WI38 (cell line): ENCODE results near the gene ZNF12.

Experiments
- H3K4me3 ChIP-seq: 2 replicates; pipeline ENCODE4 v1.5.1; 2011; ENCODE audit warnings: low read depth, mild to moderate bottlenecking, control low read depth, low read length
- TF ChIP-seq, protein P1 (sequence below): IDR thresholded peaks from 2 replicates; pipeline ENCODE4 v1.5.1; 2012; ENCODE audit warnings: low read depth, mild to moderate bottlenecking, control low read depth, low read length

ZNF12 gene

DNA sequence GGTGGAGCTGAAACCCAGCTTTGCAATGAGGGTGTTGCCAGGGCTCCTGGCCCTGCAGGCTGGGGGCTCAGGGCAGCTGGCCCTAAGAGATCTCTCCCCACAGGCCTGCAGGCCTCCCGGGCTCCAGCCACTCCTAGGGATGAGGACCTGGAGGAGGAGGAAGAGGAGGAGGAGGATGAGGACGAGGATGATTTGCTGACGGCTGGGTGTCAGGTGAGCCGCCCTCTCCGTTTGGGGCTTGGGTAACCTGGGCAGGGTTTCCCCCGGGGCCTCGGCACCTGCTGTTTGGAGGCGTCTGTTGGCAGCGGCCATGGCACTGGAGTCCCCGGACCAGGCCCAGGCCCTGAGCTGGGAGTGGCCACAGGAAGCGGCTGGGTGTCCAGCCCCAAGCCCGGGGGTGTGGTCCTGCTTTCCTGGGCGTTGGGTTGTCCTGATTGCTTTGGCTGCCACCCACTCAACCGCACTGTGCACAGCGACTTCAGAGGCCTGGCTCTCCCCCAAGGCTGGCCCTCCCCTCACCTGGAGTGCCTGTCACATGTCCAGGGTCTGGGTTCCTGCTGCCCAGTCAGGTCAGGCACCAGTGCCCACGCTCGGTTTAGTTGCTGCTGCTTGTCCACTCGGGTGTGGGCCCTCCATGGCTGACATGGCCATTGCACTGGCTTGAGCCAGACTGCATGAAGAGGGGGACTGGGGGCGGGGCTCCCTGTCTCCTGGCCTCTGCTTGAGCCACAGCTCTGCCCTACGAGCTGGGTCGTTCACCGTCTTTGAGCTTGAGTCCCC is 63.7 kb downstream of the ZNF12 start:
- H3K4me3 ChIP-seq = no peak overlapping the region

DNA sequence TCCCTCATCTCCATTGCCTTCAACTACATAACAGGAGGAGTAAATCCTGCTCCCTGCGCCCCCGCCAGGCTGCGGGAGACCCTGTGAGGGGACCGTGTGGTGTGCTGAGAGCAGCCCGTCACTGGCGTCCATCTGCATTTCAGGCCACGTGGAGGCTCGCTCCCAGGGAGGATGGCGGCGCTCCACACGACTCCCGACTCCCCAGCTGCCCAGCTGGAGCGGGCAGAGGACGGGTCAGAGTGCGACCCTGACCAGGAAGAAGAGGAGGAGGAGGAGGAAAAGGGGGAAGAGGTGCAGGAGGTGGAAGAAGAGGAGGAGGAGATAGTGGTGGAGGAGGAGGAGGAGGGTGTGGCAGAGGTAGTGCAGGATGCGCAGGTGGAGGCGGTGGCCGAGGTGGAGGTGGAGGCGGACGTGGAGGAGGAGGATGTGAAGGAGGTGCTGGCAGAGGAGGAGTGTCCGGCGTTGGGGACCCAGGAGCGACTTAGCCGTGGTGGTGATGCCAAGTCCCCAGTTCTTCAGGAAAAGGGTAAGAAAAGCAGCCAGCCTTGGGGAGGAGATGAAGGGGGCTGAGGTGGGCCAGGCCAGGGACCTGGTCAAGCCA is 64.4 kb downstream of the ZNF12 start:
- no peak overlapping the region for H3K4me3 ChIP-seq
- TF ChIP-seq, protein P1, sequence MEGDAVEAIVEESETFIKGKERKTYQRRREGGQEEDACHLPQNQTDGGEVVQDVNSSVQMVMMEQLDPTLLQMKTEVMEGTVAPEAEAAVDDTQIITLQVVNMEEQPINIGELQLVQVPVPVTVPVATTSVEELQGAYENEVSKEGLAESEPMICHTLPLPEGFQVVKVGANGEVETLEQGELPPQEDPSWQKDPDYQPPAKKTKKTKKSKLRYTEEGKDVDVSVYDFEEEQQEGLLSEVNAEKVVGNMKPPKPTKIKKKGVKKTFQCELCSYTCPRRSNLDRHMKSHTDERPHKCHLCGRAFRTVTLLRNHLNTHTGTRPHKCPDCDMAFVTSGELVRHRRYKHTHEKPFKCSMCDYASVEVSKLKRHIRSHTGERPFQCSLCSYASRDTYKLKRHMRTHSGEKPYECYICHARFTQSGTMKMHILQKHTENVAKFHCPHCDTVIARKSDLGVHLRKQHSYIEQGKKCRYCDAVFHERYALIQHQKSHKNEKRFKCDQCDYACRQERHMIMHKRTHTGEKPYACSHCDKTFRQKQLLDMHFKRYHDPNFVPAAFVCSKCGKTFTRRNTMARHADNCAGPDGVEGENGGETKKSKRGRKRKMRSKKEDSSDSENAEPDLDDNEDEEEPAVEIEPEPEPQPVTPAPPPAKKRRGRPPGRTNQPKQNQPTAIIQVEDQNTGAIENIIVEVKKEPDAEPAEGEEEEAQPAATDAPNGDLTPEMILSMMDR = no peak

More for the DNA sequence above, 63.7 kb downstream of the ZNF12 start:
- TF ChIP-seq, protein P1 = no peak

DNA sequence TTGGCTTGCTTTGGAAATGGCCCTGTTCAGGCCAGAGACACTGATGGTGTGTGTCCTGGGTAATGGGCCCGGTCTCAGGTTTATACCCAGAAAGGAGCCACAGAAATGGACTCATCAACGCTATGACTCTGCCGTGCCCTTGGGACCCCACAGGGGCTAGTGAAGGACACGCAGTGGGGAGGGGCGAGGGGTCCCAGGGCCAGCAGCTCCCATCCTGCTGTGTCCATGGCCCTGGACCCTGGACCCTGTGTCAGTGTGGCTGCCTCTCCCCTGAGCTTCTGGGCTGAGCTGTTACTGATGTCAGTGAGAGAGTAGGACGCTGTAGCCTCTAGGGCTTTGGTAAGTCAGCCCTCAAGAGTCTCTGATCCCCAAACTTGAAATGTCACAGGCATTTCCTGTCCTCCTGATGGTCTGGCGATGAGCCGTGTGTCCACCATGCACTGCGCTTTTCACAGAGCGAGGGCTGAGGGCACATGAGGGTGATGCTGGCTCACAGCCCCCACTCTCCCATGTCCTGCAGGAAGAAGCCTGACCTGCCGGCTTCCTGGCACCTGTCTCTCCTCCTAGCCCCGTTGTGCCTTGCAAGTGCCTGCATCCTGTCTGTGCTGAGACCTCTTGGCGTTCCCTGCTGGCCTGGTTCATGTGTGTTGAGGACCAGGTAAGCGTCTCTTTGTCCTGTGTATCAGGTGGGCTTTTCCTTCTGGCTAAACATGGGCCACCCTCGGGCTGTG is 65.3 kb downstream of the ZNF12 start:
- TF ChIP-seq, protein P1 = no peak
- H3K4me3 ChIP-seq = no peak overlapping the region

DNA sequence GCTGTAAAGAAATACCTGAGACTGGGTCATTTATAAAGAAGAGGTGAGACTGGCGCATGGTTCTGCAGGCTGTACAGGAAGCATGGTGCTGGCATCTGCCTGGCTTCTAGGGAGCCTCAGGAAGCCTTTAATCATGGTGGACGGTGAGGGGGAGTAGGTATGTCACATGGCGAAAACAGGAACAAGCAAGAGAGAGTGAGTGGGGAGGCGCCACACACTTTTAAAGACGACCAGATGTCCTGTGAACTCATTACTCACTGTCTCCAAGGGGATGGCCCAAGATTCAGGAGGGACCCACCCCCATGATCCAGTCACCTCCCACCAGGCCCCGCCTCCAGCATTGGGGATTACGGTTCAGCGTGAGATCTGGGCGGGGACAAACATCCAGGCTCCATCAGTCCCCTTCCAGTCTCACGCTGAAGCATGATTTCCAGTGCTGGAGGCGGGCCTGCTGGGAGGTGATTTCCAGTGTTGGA is 66.5 kb downstream of the ZNF12 start:
- TF ChIP-seq, protein P1 = no peak
- H3K4me3 ChIP-seq = no peak overlapping the region

DNA sequence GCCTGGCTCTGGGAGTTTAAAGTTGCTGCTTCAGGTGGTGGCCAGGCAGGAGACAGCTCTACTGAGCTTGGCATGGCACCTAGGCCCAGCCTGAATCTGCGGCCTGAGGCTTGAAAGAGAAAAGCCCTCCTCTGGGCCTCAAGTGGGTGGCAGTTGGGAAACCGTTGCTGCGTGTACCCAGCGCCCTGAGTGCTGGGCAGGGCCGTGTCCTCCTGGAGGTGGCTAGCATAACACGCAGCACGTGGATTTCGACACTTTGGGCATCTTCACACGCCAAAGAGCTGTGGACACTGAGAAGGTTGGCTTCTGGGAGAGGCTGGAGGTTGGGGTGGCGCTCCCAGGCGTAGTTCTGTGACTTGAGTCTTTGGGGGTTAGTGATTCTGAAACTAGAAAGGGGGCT is 67.1 kb downstream of the ZNF12 start:
- no peak overlapping the region for H3K4me3 ChIP-seq
- TF ChIP-seq, protein P1 = no peak

DNA sequence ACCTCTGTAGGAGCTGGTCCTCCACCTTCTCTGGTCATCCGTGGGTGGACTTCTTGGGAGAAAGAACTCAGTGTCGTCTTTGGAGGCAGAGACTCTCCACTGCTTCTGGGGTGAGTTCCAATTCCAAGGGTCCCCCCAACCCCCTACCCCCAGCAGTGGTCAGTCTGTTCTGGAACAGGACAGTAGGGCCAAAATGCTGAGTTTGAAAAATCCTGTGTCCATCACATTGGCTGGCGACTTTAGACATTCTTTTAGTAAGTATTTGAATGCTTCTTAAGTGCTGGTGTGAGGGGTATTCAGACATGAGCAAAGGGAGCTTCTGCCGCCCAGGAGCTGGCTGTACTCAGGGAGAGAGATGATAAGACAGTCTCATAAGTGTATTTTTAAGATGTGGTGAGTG is 67.7 kb downstream of the ZNF12 start:
- no peak overlapping the region for H3K4me3 ChIP-seq
- TF ChIP-seq, protein P1 = no peak
